SK-N-SH (cell line): ENCODE results near the gene GLRA1.

Experiments
- CHD2 ChIP-seq: fragments of 150-350 bp; IDR thresholded peaks from 2 replicates; pipeline ENCODE4 v1.6.1; 2018; ENCODE audit warnings: low read length; ENCODE audit not compliant: partially characterized antibody
- EP300 ChIP-seq, 2 experiments: IDR thresholded peaks; 2 replicates each; pipeline versions ENCODE4 v1.4.0 to v1.6.1; 2012; ENCODE audit warnings: borderline replicate concordance in 1 of 2, low read depth in 1 of 2, low read length in 1 of 2
- GATA2 ChIP-seq: sonication (generic); formaldehyde crosslinking; IDR thresholded peaks from 2 replicates; pipeline ENCODE4 v1.5.0; 2020; ENCODE audit warnings: mild to moderate bottlenecking, missing genetic modification reagents
- POLR2AphosphoS5 ChIP-seq: IDR thresholded peaks from 2 replicates; pipeline ENCODE4 v1.6.1; 2012; ENCODE audit warnings: low read depth, low read length
- TF ChIP-seq, protein P1 (sequence below): fragments of 200-600 bp; sonication (generic); IDR thresholded peaks from 2 replicates; pipeline ENCODE4 v1.6.1; 2017; ENCODE audit warnings: antibody characterized with exemption, mild to moderate bottlenecking, moderate library complexity

DNA sequence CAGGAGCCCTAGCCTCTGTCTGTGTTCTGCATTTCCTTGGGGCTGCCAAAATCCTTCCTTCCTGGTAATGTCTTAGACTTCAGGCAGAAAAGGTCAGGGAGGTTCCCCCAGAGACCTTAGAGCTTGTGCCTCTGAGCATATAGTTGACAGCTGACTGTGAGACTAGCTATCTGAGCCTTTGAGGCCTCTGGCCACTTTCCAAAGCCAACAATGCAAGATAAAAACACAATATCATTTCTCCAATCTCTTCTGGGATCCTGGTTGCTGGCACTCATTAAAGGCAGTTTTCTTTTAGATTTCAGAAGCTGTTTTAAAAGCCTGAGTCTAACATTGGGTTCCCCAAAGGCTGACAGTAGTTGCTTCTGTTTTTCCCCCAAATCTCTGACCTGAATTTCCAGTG is 13.2 kb upstream of the GLRA1 start:
- TF ChIP-seq, protein P1, sequence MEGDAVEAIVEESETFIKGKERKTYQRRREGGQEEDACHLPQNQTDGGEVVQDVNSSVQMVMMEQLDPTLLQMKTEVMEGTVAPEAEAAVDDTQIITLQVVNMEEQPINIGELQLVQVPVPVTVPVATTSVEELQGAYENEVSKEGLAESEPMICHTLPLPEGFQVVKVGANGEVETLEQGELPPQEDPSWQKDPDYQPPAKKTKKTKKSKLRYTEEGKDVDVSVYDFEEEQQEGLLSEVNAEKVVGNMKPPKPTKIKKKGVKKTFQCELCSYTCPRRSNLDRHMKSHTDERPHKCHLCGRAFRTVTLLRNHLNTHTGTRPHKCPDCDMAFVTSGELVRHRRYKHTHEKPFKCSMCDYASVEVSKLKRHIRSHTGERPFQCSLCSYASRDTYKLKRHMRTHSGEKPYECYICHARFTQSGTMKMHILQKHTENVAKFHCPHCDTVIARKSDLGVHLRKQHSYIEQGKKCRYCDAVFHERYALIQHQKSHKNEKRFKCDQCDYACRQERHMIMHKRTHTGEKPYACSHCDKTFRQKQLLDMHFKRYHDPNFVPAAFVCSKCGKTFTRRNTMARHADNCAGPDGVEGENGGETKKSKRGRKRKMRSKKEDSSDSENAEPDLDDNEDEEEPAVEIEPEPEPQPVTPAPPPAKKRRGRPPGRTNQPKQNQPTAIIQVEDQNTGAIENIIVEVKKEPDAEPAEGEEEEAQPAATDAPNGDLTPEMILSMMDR: no peak
- TF ChIP-seq CHD2 (no peak), GATA2 (no peak), EP300 (IDR thresholded peaks at IDR 0.05; ENCODE audit: borderline replicate concordance in 1 of 2, low read depth in 1 of 2, low read length in 1 of 2) (no peak), POLR2AphosphoS5 (no peak)
